NCI-H2107 treated with DMSO at 0.1 percent for 48 hours (cell line): ENCODE data around the gene MICAL3.

Experiments
- DNase-seq: peaks from one replicate; lab custom pipeline; 2025; ENCODE audit not compliant: unreplicated experiment; lab: John Stamatoyannopoulos, UW

The MICAL3 gene

GRCh38 chr22:17827466-17827865, 196.9 kb downstream of the MICAL3 start:
- DNase-seq: no peak

- DNase-seq: no peak
Measured at GRCh38 chr22:17825876-17826550, 198.3 kb downstream of the MICAL3 start.

- no peak for DNase-seq
Measured at GRCh38 chr22:17824457-17824856, 199.9 kb downstream of the MICAL3 start.

- DNase-seq: no peak
Measured at GRCh38 chr22:17823964-17824363, 200.4 kb downstream of the MICAL3 start.

GRCh38 chr22:17823226-17823625, 201.1 kb downstream of the MICAL3 start:
- DNase-seq: no peak

GRCh38 chr22:17822087-17822486, 202.3 kb downstream of the MICAL3 start:
- no peak for DNase-seq

GRCh38 chr22:17820879-17821439, 203.4 kb downstream of the MICAL3 start:
- DNase-seq: no peak

- no peak for DNase-seq
Measured at GRCh38 chr22:17818649-17819048, 205.7 kb downstream of the MICAL3 start.

- no peak for DNase-seq
Measured at GRCh38 chr22:17818180-17818579, 206.2 kb downstream of the MICAL3 start.

GRCh38 chr22:17817511-17818065, 206.8 kb downstream of the MICAL3 start:
- no peak for DNase-seq

GRCh38 chr22:17817079-17817478, 207.3 kb downstream of the MICAL3 start:
- DNase-seq: no peak

GRCh38 chr22:17816649-17817048, 207.7 kb downstream of the MICAL3 start:
- DNase-seq: no peak

- no peak for DNase-seq
Measured at GRCh38 chr22:17815703-17816254, 208.6 kb downstream of the MICAL3 start.

GRCh38 chr22:17814830-17815229, 209.5 kb downstream of the MICAL3 start:
- no peak for DNase-seq

- DNase-seq: no peak
Measured at GRCh38 chr22:17814084-17814483, 210.3 kb downstream of the MICAL3 start.

- DNase-seq: no peak
Measured at GRCh38 chr22:17811119-17811518, 213.2 kb downstream of the MICAL3 start.

GRCh38 chr22:17810570-17811116, 213.7 kb downstream of the MICAL3 start:
- DNase-seq: no peak

GRCh38 chr22:17808693-17809403, 215.5 kb downstream of the MICAL3 start:
- peak; percentile 45 for DNase-seq

- peak; percentile 3 for DNase-seq
Measured at GRCh38 chr22:17807578-17808410, 216.6 kb downstream of the MICAL3 start.

GRCh38 chr22:17807086-17807485, 217.3 kb downstream of the MICAL3 start:
- no peak for DNase-seq

GRCh38 chr22:17806437-17806836, 217.9 kb downstream of the MICAL3 start:
- DNase-seq: no peak
